ENCODE data around the gene PADI6. TPM values are rescaled to one million over a fixed set of nuclear protein-coding genes. Genes with fewer than 3 reads are reported as not detected.

Gene PADI6
- total and polyA plus RNA-seq, 9 of the 15 experiments (the other 6 are each of a cell fraction or from before 2014, with no cell fraction given) = not detected

DNA sequence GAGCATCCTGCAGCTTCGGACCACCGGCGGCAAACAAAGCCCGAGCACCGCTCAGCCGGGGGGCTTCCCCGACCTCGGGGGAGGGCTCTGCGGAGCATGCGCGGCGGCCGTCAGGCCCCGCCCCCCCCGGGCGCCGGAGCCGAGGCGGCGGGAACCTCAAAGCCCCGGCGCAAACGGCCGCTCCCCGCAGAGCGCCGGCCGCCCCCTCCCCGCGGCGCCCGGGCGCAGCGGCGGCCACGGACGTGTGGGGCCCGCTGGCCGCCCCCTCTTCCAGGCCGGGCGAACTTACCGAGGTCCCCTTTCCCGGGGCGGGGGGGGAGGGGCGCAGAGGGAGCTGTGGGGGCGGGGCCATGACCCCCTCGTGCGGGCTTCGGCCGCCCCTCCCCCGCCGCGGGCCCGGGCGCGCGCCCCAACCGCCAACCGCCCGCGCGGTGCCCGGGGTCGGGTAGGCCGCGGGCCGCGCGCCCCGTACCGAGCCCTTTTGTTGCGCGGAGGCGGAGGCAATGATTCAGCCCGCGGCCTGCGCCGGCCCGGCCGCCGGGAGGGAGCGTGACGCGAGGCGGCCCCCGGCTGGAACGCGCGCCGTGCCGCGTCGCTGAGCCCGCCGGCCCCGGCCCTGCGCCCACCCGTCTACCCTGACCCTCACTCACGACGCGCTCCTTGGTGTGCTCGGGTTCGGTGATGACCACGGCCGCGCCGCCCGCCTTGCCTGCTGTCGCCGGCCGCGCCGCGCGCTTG, 65.8 kb downstream of the PADI6 start (continued):
- TF ChIP-seq, protein P1, sequence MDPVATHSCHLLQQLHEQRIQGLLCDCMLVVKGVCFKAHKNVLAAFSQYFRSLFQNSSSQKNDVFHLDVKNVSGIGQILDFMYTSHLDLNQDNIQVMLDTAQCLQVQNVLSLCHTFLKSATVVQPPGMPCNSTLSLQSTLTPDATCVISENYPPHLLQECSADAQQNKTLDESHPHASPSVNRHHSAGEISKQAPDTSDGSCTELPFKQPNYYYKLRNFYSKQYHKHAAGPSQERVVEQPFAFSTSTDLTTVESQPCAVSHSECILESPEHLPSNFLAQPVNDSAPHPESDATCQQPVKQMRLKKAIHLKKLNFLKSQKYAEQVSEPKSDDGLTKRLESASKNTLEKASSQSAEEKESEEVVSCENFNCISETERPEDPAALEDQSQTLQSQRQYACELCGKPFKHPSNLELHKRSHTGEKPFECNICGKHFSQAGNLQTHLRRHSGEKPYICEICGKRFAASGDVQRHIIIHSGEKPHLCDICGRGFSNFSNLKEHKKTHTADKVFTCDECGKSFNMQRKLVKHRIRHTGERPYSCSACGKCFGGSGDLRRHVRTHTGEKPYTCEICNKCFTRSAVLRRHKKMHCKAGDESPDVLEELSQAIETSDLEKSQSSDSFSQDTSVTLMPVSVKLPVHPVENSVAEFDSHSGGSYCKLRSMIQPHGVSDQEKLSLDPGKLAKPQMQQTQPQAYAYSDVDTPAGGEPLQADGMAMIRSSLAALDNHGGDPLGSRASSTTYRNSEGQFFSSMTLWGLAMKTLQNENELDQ (CRISPR knock-in tag; IDR thresholded peaks at IDR 0.05; ENCODE audit: borderline replicate concordance) = no peak
- TF ChIP-seq FIP1L1 (IDR thresholded peaks at IDR 0.05; ENCODE audit: low read depth, low read length, poor library complexity, severe bottlenecking) (no peak), CSDE1 (IDR thresholded peaks at IDR 0.05) (no peak), RBM15 (IDR thresholded peaks at IDR 0.05; ENCODE audit: insufficient read depth, low read length) (no peak), FOSL1 (tag; conservative IDR thresholded peaks at IDR 0.05) (peak; percentile 28; the same call in 1 of the 2 replicates), GATAD2A (IDR thresholded peaks at IDR 0.05) (no peak), ZFX (CRISPR knock-in tag; IDR thresholded peaks at IDR 0.05) (peak; percentile 55; the same call in 1 of the 2 replicates), NR2C2 (CRISPR knock-in tag; IDR thresholded peaks at IDR 0.05) (peak; percentile 37), NR2C2 (tag; IDR thresholded peaks at IDR 0.05) (peak; percentile 11; the same call in 1 of the 2 replicates), ZNF57 (CRISPR knock-in tag; IDR thresholded peaks at IDR 0.05) (no peak), DMBX1 (CRISPR knock-in tag; IDR thresholded peaks at IDR 0.05; ENCODE audit: borderline replicate concordance) (no peak), FOS (IDR thresholded peaks at IDR 0.05; ENCODE audit: extremely low read depth, insufficient read length) (no peak), MEF2A (IDR thresholded peaks at IDR 0.05; ENCODE audit: control insufficient read depth, low read depth, low read length) (no peak), THAP12 (CRISPR knock-in tag; IDR thresholded peaks at IDR 0.05) (peak; percentile 60; the same call in 1 of the 2 replicates), ZNF717 (CRISPR knock-in tag; IDR thresholded peaks at IDR 0.05) (no peak)
- TF ChIP-seq, protein P2, sequence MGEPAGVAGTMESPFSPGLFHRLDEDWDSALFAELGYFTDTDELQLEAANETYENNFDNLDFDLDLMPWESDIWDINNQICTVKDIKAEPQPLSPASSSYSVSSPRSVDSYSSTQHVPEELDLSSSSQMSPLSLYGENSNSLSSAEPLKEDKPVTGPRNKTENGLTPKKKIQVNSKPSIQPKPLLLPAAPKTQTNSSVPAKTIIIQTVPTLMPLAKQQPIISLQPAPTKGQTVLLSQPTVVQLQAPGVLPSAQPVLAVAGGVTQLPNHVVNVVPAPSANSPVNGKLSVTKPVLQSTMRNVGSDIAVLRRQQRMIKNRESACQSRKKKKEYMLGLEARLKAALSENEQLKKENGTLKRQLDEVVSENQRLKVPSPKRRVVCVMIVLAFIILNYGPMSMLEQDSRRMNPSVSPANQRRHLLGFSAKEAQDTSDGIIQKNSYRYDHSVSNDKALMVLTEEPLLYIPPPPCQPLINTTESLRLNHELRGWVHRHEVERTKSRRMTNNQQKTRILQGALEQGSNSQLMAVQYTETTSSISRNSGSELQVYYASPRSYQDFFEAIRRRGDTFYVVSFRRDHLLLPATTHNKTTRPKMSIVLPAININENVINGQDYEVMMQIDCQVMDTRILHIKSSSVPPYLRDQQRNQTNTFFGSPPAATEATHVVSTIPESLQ (CRISPR knock-in tag; IDR thresholded peaks at IDR 0.05) = no peak
- TF ChIP-seq, protein P3, sequence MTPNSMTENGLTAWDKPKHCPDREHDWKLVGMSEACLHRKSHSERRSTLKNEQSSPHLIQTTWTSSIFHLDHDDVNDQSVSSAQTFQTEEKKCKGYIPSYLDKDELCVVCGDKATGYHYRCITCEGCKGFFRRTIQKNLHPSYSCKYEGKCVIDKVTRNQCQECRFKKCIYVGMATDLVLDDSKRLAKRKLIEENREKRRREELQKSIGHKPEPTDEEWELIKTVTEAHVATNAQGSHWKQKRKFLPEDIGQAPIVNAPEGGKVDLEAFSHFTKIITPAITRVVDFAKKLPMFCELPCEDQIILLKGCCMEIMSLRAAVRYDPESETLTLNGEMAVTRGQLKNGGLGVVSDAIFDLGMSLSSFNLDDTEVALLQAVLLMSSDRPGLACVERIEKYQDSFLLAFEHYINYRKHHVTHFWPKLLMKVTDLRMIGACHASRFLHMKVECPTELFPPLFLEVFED (CRISPR knock-in tag; conservative IDR thresholded peaks at IDR 0.05) = no peak
